Measurements from ENCODE around the gene PRPF38B.

PRPF38B gene

DNA sequence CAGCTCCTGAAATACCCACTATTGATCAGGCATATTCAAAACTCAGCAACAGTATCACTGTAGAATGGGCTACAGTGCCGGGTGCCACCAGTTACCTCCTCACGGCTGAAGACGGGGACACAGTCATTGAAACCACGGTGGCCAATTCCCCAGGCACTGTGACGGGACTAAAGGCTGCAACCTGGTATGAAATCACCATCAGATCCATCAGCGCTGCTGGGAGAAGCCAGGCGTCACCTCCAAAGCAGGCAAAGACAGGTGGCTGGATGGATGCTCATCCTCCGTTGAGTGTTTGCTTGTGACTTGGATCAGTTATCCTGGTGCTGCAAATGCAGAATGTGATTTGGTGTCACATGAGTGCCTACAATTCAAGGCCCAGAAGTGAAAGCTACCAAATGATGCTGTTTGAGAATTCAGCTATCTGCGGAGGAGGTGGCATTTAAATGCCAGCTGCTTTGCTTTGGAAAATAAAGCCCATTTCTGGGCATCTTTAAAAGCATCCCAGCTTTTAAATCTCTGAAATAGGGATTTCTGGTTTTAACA lies 25.7 kb downstream of the PRPF38B start:
- DNase-seq (ENCODE audit: low spot score): no peak
- TF ChIP-seq, protein P1, sequence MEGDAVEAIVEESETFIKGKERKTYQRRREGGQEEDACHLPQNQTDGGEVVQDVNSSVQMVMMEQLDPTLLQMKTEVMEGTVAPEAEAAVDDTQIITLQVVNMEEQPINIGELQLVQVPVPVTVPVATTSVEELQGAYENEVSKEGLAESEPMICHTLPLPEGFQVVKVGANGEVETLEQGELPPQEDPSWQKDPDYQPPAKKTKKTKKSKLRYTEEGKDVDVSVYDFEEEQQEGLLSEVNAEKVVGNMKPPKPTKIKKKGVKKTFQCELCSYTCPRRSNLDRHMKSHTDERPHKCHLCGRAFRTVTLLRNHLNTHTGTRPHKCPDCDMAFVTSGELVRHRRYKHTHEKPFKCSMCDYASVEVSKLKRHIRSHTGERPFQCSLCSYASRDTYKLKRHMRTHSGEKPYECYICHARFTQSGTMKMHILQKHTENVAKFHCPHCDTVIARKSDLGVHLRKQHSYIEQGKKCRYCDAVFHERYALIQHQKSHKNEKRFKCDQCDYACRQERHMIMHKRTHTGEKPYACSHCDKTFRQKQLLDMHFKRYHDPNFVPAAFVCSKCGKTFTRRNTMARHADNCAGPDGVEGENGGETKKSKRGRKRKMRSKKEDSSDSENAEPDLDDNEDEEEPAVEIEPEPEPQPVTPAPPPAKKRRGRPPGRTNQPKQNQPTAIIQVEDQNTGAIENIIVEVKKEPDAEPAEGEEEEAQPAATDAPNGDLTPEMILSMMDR (IDR thresholded peaks at IDR 0.05; ENCODE audit: borderline replicate concordance, control extremely low read depth, extremely low read depth, insufficient read depth, missing control alignments): no peak
- in situ Hi-C loops (cut with MboI; ENCODE audit: low sequenced_read_pairs, unreplicated experiment): no loop called here

DNA sequence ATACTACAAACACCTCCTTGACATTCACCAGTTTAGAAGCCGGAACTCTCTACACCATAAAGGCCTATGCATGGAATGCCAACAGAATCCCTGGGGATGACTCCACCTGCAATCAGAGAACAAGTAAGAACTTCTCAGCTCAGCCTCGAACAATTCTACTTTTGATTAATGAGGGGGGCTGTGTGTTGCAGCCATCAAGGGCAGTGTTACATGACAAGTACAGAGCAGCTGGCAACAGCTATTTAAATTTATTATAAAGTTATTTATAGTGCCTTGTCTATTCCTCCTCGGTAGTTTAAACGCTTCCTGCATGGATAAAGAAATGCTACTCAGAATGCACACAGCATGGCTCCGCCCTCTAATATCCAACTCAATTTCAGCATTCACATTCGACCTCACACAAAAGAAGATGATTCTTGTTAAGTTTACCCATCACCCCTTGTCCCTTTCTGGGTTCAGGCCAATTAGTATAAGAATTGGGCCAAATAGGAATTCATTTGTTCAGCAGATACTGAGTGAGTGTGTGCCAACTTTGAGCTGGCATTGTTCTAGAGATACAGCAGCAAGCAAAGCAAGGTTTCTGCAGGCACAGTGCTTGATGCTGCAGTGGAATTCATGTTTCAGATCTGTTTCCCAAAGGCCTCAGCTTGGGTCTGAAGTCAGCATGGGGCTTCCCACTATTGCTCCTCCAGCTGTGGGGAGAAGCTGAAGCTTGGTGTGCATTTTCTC lies 27.0 kb downstream of the PRPF38B start:
- DNase-seq (ENCODE audit: low spot score): no peak

DNA sequence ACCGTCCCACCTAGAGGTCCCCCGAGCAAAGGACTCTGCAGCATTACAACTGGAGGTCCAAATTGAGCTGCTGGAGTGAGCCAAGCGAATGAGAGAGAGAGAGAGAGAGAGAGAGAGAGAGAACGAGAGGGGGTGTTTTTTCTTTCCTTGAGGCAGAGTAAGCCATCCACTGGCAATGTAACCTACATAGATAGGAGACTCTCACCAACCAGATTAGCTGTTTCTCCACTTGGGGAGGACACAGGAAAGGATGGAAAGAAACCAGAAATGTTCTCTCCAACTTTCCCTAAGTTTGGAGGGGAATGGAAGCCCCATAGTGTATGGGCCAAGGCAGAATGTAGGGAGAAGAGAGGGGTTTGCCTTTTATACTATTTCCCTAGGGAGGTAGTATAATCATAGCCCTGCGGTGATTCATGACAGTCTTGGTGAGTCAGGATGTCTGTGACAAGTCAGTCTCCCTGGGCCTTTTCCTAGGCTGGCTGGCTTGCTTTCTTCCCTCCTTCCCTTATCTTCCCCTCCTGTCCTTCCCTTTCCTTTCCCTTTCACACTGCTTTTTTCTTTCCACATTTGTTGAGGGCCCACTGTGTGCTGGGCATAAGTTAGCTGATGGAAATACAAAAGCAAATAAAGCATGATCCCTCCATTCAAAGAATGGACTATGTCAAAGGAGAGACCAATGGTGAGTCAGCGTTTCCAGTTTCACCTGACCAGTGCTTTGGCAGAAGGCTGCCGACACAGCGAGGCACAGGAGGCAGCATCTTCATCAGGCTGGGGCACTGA lies 27.7 kb downstream of the PRPF38B start:
- in situ Hi-C loops (cut with MboI; ENCODE audit: low sequenced_read_pairs, unreplicated experiment): no loop called here
- TF ChIP-seq, protein P1 (IDR thresholded peaks at IDR 0.05; ENCODE audit: borderline replicate concordance, control extremely low read depth, extremely low read depth, insufficient read depth, missing control alignments): no peak
- DNase-seq (ENCODE audit: low spot score): no peak

More for the DNA sequence above, 27.0 kb downstream of the PRPF38B start:
- in situ Hi-C loops (cut with MboI; ENCODE audit: low sequenced_read_pairs, unreplicated experiment): no loop called here
- TF ChIP-seq, protein P1 (IDR thresholded peaks at IDR 0.05; ENCODE audit: borderline replicate concordance, control extremely low read depth, extremely low read depth, insufficient read depth, missing control alignments): no peak

- no peak for DNase-seq (ENCODE audit: low spot score)
- TF ChIP-seq, protein P1 (IDR thresholded peaks at IDR 0.05; ENCODE audit: borderline replicate concordance, control extremely low read depth, extremely low read depth, insufficient read depth, missing control alignments): no peak
- in situ Hi-C loops (cut with MboI; ENCODE audit: low sequenced_read_pairs, unreplicated experiment): no loop called here
Measured at GRCh38 chr1:108722292-108722691, 30.2 kb downstream of the PRPF38B start.

GRCh38 chr1:108725906-108726305 lies 33.8 kb downstream of the PRPF38B start:
- in situ Hi-C loops (cut with MboI; ENCODE audit: low sequenced_read_pairs, unreplicated experiment): no loop called here
- TF ChIP-seq, protein P1 (IDR thresholded peaks at IDR 0.05; ENCODE audit: borderline replicate concordance, control extremely low read depth, extremely low read depth, insufficient read depth, missing control alignments): no peak
- DNase-seq (ENCODE audit: low spot score): no peak

GRCh38 chr1:108728327-108728923 lies 36.3 kb downstream of the PRPF38B start:
- in situ Hi-C loops (cut with MboI; ENCODE audit: low sequenced_read_pairs, unreplicated experiment): no loop called here
- no peak for DNase-seq (ENCODE audit: low spot score)
- TF ChIP-seq, protein P1 (IDR thresholded peaks at IDR 0.05; ENCODE audit: borderline replicate concordance, control extremely low read depth, extremely low read depth, insufficient read depth, missing control alignments): no peak

Data from GM13976 (cell line).